ENCODE measurements around the gene PAK4.

GRCh38 chr19:39223703-39224279 is 98.2 kb downstream of the PAK4 start:
- no peak for TF ChIP-seq POLR2A (IDR thresholded peaks at IDR 0.05)
- TF ChIP-seq, protein P1, sequence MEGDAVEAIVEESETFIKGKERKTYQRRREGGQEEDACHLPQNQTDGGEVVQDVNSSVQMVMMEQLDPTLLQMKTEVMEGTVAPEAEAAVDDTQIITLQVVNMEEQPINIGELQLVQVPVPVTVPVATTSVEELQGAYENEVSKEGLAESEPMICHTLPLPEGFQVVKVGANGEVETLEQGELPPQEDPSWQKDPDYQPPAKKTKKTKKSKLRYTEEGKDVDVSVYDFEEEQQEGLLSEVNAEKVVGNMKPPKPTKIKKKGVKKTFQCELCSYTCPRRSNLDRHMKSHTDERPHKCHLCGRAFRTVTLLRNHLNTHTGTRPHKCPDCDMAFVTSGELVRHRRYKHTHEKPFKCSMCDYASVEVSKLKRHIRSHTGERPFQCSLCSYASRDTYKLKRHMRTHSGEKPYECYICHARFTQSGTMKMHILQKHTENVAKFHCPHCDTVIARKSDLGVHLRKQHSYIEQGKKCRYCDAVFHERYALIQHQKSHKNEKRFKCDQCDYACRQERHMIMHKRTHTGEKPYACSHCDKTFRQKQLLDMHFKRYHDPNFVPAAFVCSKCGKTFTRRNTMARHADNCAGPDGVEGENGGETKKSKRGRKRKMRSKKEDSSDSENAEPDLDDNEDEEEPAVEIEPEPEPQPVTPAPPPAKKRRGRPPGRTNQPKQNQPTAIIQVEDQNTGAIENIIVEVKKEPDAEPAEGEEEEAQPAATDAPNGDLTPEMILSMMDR (IDR thresholded peaks at IDR 0.05) = no peak
